H1 (cell line): ENCODE data around the gene TLCD5. TPM values are rescaled to one million over a fixed set of nuclear protein-coding genes. Genes with fewer than 3 reads are reported as not detected.

ENCODE experiments used
- CTCF ChIA-PET: fragments of 300-600 bp; sonication (Branson Sonifier 250); formaldehyde crosslinking; loops from one replicate; lab custom pipeline; 2021; ENCODE audit not compliant: partially characterized antibody; lab: Charles Lee
- POLR2A ChIA-PET: fragments of 300-600 bp; sonication (Branson Sonifier 250); formaldehyde crosslinking; loops from one replicate; lab custom pipeline; 2021; ENCODE audit warnings: inconsistent platforms; ENCODE audit not compliant: partially characterized antibody; lab: Charles Lee
- DNase-seq, 2 experiments: peaks; one replicate each; pipeline versions ENCODE4 v3.0.0 to v3.0.0-alpha.2; 2010 to 2022; ENCODE audit warnings: low spot score in 2 of 2, low read depth in 1 of 2, mixed read lengths in 1 of 2
- FAIRE-seq: peaks from 2 replicates; lab custom pipeline; 2011; peaks lifted over from hg19 to GRCh38; lab: Jason Lieb, UNC
- H2AFZ ChIP-seq: 2 replicates; pipeline ENCODE4 v1.8.1; 2012; ENCODE audit warnings: low read length, inconsistent platforms
- H2AK5ac ChIP-seq: 2 replicates; pipeline ENCODE4 v1.6.1; 2013; ENCODE audit warnings: low read depth, low read length
- H2BK120ac ChIP-seq: replicated peaks from 2 replicates; pipeline ENCODE3; 2013; ENCODE audit warnings: low read depth, low read length, inconsistent platforms
- H2BK12ac ChIP-seq: 2 replicates; pipeline ENCODE4 v1.6.1; 2013; ENCODE audit warnings: low read depth, low read length
- H2BK15ac ChIP-seq: 2 replicates; pipeline ENCODE4 v1.6.1; 2013; ENCODE audit warnings: low read length
- H2BK20ac ChIP-seq: 2 replicates; pipeline ENCODE4 v1.6.1; 2013; ENCODE audit warnings: low read length
- H2BK5ac ChIP-seq: 2 replicates; pipeline ENCODE4 v1.6.1; 2013; ENCODE audit warnings: low read depth, low read length
- H3K14ac ChIP-seq: 2 replicates; pipeline ENCODE4 v1.6.1; 2013; ENCODE audit warnings: inconsistent platforms; ENCODE audit not compliant: insufficient read length
- H3K18ac ChIP-seq: 2 replicates; pipeline ENCODE4 v1.6.1; 2013; ENCODE audit warnings: low read length; ENCODE audit errors: extremely low read depth
- H3K23ac ChIP-seq: 2 replicates; pipeline ENCODE4 v1.6.1; 2013; ENCODE audit warnings: inconsistent platforms; ENCODE audit not compliant: insufficient read length
- H3K23me2 ChIP-seq: 2 replicates; pipeline ENCODE4 v1.6.1; 2013; ENCODE audit warnings: low read depth, low read length
- H3K27ac ChIP-seq: 2 replicates; pipeline ENCODE4 v1.6.1; 2011; ENCODE audit warnings: low read depth, low read length, inconsistent platforms
- H3K27me3 ChIP-seq, 4 experiments: replicated peaks in 1 of 4; 1 replicate in 1 of 4; 2 replicates in 3 of 4; pipeline versions ENCODE4 v1.6.1 to v1.8.1; 2011 to 2013; ENCODE audit warnings: low read length in 3 of 4, mild to moderate bottlenecking in 3 of 4, inconsistent platforms in 2 of 4, mixed read lengths in 2 of 4, moderate library complexity in 1 of 4; ENCODE audit not compliant: control insufficient read depth in 3 of 4, insufficient read depth in 3 of 4; ENCODE audit errors: extremely low read depth in 1 of 4
- H3K36me3 ChIP-seq, 4 experiments: 2 replicates each; pipeline versions ENCODE4 v1.6.1 to v1.8.1; 2011 to 2013; ENCODE audit warnings: mild to moderate bottlenecking in 4 of 4, low read length in 3 of 4, moderate library complexity in 2 of 4, control low read depth in 1 of 4, inconsistent platforms in 1 of 4; ENCODE audit not compliant: insufficient read depth in 4 of 4, control insufficient read depth in 2 of 4
- H3K4ac ChIP-seq: replicated peaks from 2 replicates; pipeline ENCODE3; 2013; ENCODE audit warnings: low read length, low read depth, mixed read lengths, inconsistent platforms; ENCODE audit not compliant: insufficient read length
- H3K4me1 ChIP-seq, 4 experiments: replicated peaks in 1 of 4; 1 replicate in 1 of 4; 2 replicates in 3 of 4; pipeline versions ENCODE4 v1.6.1 to v1.8.1; 2011 to 2013; ENCODE audit warnings: low read length in 3 of 4, inconsistent platforms in 2 of 4, mixed read lengths in 1 of 4; ENCODE audit not compliant: insufficient read depth in 4 of 4, control insufficient read depth in 3 of 4
- H3K4me2 ChIP-seq, 2 experiments: 2 replicates each; pipeline versions ENCODE4 v1.6.1 to v1.8.1; 2011 to 2013; ENCODE audit warnings: low read depth in 2 of 2, low read length in 2 of 2, control low read depth in 1 of 2, inconsistent platforms in 1 of 2, mild to moderate bottlenecking in 1 of 2; ENCODE audit not compliant: insufficient read depth in 1 of 2
- H3K4me3 ChIP-seq, 4 experiments: fragments of 200-600, 300-600 bp in 1 of 4; sonication (generic), shearing (Covaris generic), sonication (Bioruptor Twin) in 1 of 4; 2 replicates each; pipeline versions ENCODE4 v1.5.1 to v1.8.1; 2011 to 2016; ENCODE audit warnings: low read length in 4 of 4, low read depth in 3 of 4, control low read depth in 2 of 4, inconsistent platforms in 2 of 4, mild to moderate bottlenecking in 2 of 4, mixed read lengths in 1 of 4, moderate library complexity in 1 of 4; ENCODE audit not compliant: insufficient read depth in 2 of 4; ENCODE audit errors: extremely low read depth in 1 of 4
- H3K56ac ChIP-seq: replicated peaks from 2 replicates; pipeline ENCODE3; 2013; ENCODE audit warnings: low read depth, mild to moderate bottlenecking, mixed read lengths, low read length, inconsistent platforms; ENCODE audit not compliant: insufficient read length
- H3K79me1 ChIP-seq: 2 replicates; pipeline ENCODE4 v1.6.1; 2013; ENCODE audit warnings: low read depth, low read length, control low read depth
- H3K79me2 ChIP-seq, 2 experiments: 2 replicates each; pipeline versions ENCODE4 v1.6.1 to v1.8.1; 2012 to 2013; ENCODE audit warnings: low read length in 2 of 2, mild to moderate bottlenecking in 2 of 2, inconsistent platforms in 1 of 2; ENCODE audit not compliant: insufficient read depth in 2 of 2, control insufficient read depth in 1 of 2
- H3K9ac ChIP-seq, 4 experiments: replicated peaks in 1 of 4; 1 replicate in 1 of 4; 2 replicates in 3 of 4; pipeline versions ENCODE4 v1.6.1 to v1.8.1; 2011 to 2013; ENCODE audit warnings: low read depth in 3 of 4, low read length in 3 of 4, control low read depth in 2 of 4, mild to moderate bottlenecking in 2 of 4, moderate library complexity in 2 of 4, inconsistent platforms in 1 of 4; ENCODE audit errors: extremely low read depth in 1 of 4
- H3K9me3 ChIP-seq, 2 experiments: 2 replicates each; pipeline versions ENCODE4 v1.6.1 to v1.8.1; 2012 to 2013; ENCODE audit warnings: mild to moderate bottlenecking in 2 of 2, moderate library complexity in 2 of 2, control low read depth in 1 of 2, inconsistent platforms in 1 of 2, low read depth in 1 of 2, low read length in 1 of 2, mixed read lengths in 1 of 2; ENCODE audit not compliant: insufficient read depth in 2 of 2
- H4K20me1 ChIP-seq, 2 experiments: replicated peaks in 1 of 2; 2 replicates each; pipeline versions ENCODE3 to v1.8.1; 2011 to 2013; ENCODE audit warnings: inconsistent platforms in 2 of 2, low read length in 2 of 2, mild to moderate bottlenecking in 1 of 2; ENCODE audit not compliant: insufficient read depth in 2 of 2, control insufficient read depth in 1 of 2
- H4K5ac ChIP-seq: 2 replicates; pipeline ENCODE4 v1.6.1; 2013; ENCODE audit warnings: low read length, low read depth, mixed read lengths, inconsistent platforms; ENCODE audit not compliant: insufficient read length
- H4K8ac ChIP-seq: 2 replicates; pipeline ENCODE4 v1.8.0; 2013; ENCODE audit warnings: mild to moderate bottlenecking, moderate library complexity, low read length, inconsistent platforms; ENCODE audit not compliant: insufficient read depth; ENCODE audit errors: extremely low read depth
- H4K91ac ChIP-seq: replicated peaks from 2 replicates; pipeline ENCODE3; 2013; ENCODE audit warnings: low read length, mixed read lengths, inconsistent platforms; ENCODE audit not compliant: insufficient read length
- CHD2 ChIP-seq: IDR thresholded peaks from 2 replicates; pipeline ENCODE4 v1.6.1; 2012; ENCODE audit warnings: low read length, improper control_type of control experiment
- EP300 ChIP-seq, 2 experiments: IDR thresholded peaks; 1 replicate in 1 of 2; 2 replicates in 1 of 2; pipeline ENCODE4 v1.6.1; 2011 to 2012; ENCODE audit warnings: low read depth in 2 of 2, low read length in 2 of 2, mild to moderate bottlenecking in 2 of 2, borderline replicate concordance in 1 of 2, inconsistent platforms in 1 of 2, moderate library complexity in 1 of 2
- EZH2 ChIP-seq: fragments of 200-600 bp; sonication (generic); IDR thresholded peaks from 2 replicates; pipeline ENCODE4 v1.7.1; 2012; ENCODE audit warnings: low read depth, mild to moderate bottlenecking, moderate library complexity, low read length, inconsistent platforms; ENCODE audit not compliant: severe bottlenecking
- GTF2F1 ChIP-seq: IDR thresholded peaks from 2 replicates; pipeline ENCODE4 v1.6.1; 2012; ENCODE audit warnings: low read depth, low read length, improper control_type of control experiment, borderline replicate concordance
- HDAC6 ChIP-seq: IDR thresholded peaks from one replicate; pipeline ENCODE4 v1.7.1; 2012; ENCODE audit warnings: low read depth, mild to moderate bottlenecking, inconsistent platforms, low read length, moderate library complexity
- JUND ChIP-seq: IDR thresholded peaks from 2 replicates; pipeline ENCODE4 v1.6.1; 2011; ENCODE audit warnings: mild to moderate bottlenecking, improper control_type of control experiment, low read length
- KDM4A ChIP-seq: IDR thresholded peaks from one replicate; pipeline ENCODE4 v1.7.1; 2012; ENCODE audit warnings: low read depth, mild to moderate bottlenecking, moderate library complexity, low read length, inconsistent platforms; ENCODE audit not compliant: severe bottlenecking
- MAX ChIP-seq: IDR thresholded peaks from 2 replicates; pipeline ENCODE4 v1.6.1; 2012; ENCODE audit warnings: inconsistent platforms
- SIX5 ChIP-seq: IDR thresholded peaks from 2 replicates; pipeline ENCODE4 v1.6.1; 2011; ENCODE audit warnings: mild to moderate bottlenecking, low read depth, low read length
- polyA plus RNA-seq, 7 experiments: library from polyadenylated mRNA; depleted of rRNA in 3 of 7; stranded (reverse) in 5 of 7; unstranded in 2 of 7; fragments of >200 nt in 5 of 7; fragments of 200-250 nt in 2 of 7; gene quantifications; 1 replicate in 5 of 7; 2 replicates in 1 of 7; 4 replicates in 1 of 7; pipeline versions ENCODE4 v1.2.1 to v1.2.3, GENCODE V29; 2011 to 2013; ENCODE audit warnings: missing spikeins in 2 of 7, mixed read lengths in 2 of 7
- total RNA-seq: library from RNA; stranded (reverse); fragmentation: NEBNext Ultra II Directional; extraction: Animal tissue kit (Norgen Biotek cat#: 25700); gene quantifications from 2 replicates; pipeline ENCODE4 v1.2.1, GENCODE V29; 2021

The TLCD5 gene
- total and polyA plus RNA-seq, 2 of the 8 experiments (the other 6 are each of a cell fraction or from before 2014, with no cell fraction given) = 9.5 to 10.1 TPM

DNA sequence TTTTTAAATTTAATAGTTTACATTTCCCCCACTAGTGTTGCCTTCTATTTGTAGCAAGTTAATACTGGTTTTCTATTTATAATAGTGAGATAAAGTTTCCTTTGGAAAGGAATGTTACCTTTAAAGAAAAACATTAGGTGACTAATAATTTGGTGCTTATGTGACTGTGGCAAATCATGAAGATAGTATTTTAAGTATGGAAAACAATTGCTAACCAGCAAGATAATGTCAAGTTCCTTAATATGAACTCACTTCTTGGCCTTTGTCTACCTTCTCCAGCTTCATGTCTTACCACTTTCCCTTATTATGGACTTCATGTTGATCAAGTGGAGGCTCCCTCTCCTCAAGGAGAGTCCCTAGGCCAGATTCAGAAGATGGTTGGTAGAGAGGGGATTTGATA, 38.3 kb downstream of the TLCD5 start:
- no peak overlapping the region for H2BK12ac ChIP-seq
- POLR2A ChIA-PET = no interaction called here
- H3K79me2 ChIP-seq = peaks cover 0 to 50% of the 10 kb centered on the region in 2 experiments; a peak in 2 of 4 replicates
- H3K36me3 ChIP-seq = no peaks in the 10 kb centered on the region
- H2AK5ac ChIP-seq = no peak overlapping the region
- H2BK20ac ChIP-seq = no peak overlapping the region
- no peak overlapping the region for H3K18ac ChIP-seq
- no peak overlapping the region for H3K23ac ChIP-seq
- H3K56ac ChIP-seq = no peak overlapping the region
- H3K4ac ChIP-seq = no peak overlapping the region
- H3K9ac ChIP-seq = no peak overlapping the region
- H4K20me1 ChIP-seq = no peaks in the 10 kb centered on the region
- H3K27me3 ChIP-seq = no peaks in the 10 kb centered on the region
- no peak overlapping the region for H3K14ac ChIP-seq
- H3K23me2 ChIP-seq = no peaks in the 10 kb centered on the region
- no peak overlapping the region for H2BK15ac ChIP-seq
- CTCF ChIA-PET = interaction anchor here (0.8 kb wide), 1 partner anchor 28 kb away, joined by 6 read pairs; no protein-coding TSS in a partner anchor
- no peaks in the 10 kb centered on the region for H3K79me1 ChIP-seq
- H3K4me3 ChIP-seq = no peak overlapping the region
- H3K4me2 ChIP-seq = no peak overlapping the region
- no peak overlapping the region for H4K8ac ChIP-seq
- H4K5ac ChIP-seq = no peak overlapping the region
- no peak overlapping the region for H2BK120ac ChIP-seq
- no peak overlapping the region for H4K91ac ChIP-seq
- no peak overlapping the region for H3K27ac ChIP-seq
- no peak overlapping the region for H2AFZ ChIP-seq
- DNase-seq = no peak
- no peak for FAIRE-seq
- H3K9me3 ChIP-seq = peaks cover 4% of the 10 kb centered on the region in 2 experiments; a peak in 1 of 4 replicates
- no peaks in the 10 kb centered on the region for H3K4me1 ChIP-seq
- no peak for TF ChIP-seq EZH2
- TF ChIP-seq EP300 (IDR thresholded peaks at IDR 0.05; ENCODE audit: borderline replicate concordance in 1 of 2, low read depth in 2 of 2, low read length in 2 of 2) = no peak
- TF ChIP-seq SIX5 = no peak
- TF ChIP-seq HDAC6 = no peak
- TF ChIP-seq KDM4A = no peak
- TF ChIP-seq GTF2F1 = no peak
- TF ChIP-seq CHD2 = no peak
- no peak for TF ChIP-seq MAX
- TF ChIP-seq JUND = no peak
- no peak overlapping the region for H2BK5ac ChIP-seq
